CD14-positive monocyte (primary cell): ENCODE measurements around the gene ATM. TPM values are rescaled to one million over a fixed set of nuclear protein-coding genes. Genes with fewer than 3 reads are reported as not detected.

Source experiments
- DNase-seq, 3 donors: peaks; one replicate each; pipeline ENCODE4 v3.0.0-alpha.2; 2011 to 2022
- H2AFZ ChIP-seq: 2 replicates; pipeline ENCODE4 v1.6.0; 2012; ENCODE audit warnings: mild to moderate bottlenecking, low read depth, low read length, inconsistent platforms; ENCODE audit not compliant: insufficient read depth, poor library complexity, severe bottlenecking
- H3K27ac ChIP-seq, 2 donors: 1 replicate in 1 of 2; 2 replicates in 1 of 2; pipeline ENCODE4 v1.5.1; 2012 to 2013; ENCODE audit warnings: low read length in 2 of 2, control low read depth in 1 of 2, inconsistent platforms in 1 of 2, low read depth in 1 of 2, mild to moderate bottlenecking in 1 of 2
- H3K27me3 ChIP-seq, 2 donors: one replicate each; pipeline versions ENCODE4 v1.6.0 to v1.6.1; 2011 to 2013; ENCODE audit warnings: low read length in 2 of 2; ENCODE audit not compliant: control insufficient read depth in 2 of 2, insufficient read depth in 2 of 2
- H3K36me3 ChIP-seq, 2 donors: replicated peaks in 1 of 2; 1 replicate in 1 of 2; 2 replicates in 1 of 2; pipeline versions ENCODE4 v1.5.1 to v1.6.1; 2012 to 2013; ENCODE audit warnings: low read length in 2 of 2, control low read depth in 1 of 2, inconsistent platforms in 1 of 2, mild to moderate bottlenecking in 1 of 2; ENCODE audit not compliant: insufficient read depth in 2 of 2, control insufficient read depth in 1 of 2
- H3K4me1 ChIP-seq, 2 donors: 1 replicate in 1 of 2; 2 replicates in 1 of 2; pipeline versions ENCODE4 v1.5.1 to v1.6.1; 2012 to 2013; ENCODE audit warnings: low read length in 2 of 2, control low read depth in 1 of 2, inconsistent platforms in 1 of 2, mild to moderate bottlenecking in 1 of 2, moderate library complexity in 1 of 2; ENCODE audit not compliant: insufficient read depth in 2 of 2, control insufficient read depth in 1 of 2
- H3K4me2 ChIP-seq: replicated peaks from 2 replicates; pipeline ENCODE3; 2012; ENCODE audit warnings: low read length, moderate library complexity, mild to moderate bottlenecking; ENCODE audit not compliant: poor library complexity, severe bottlenecking; ENCODE audit errors: extremely low read depth
- H3K4me3 ChIP-seq, 3 experiments: fragments of 200-600 bp in 1 of 3; sonication (generic) in 1 of 3; replicated peaks in 1 of 3; 1 replicate in 2 of 3; 2 replicates in 1 of 3; pipeline ENCODE4 v1.5.1; 2011 to 2013; ENCODE audit warnings: low read length in 3 of 3, mild to moderate bottlenecking in 3 of 3, control low read depth in 2 of 3, low read depth in 2 of 3, inconsistent platforms in 1 of 3, moderate library complexity in 1 of 3
- H3K79me2 ChIP-seq: 2 replicates; pipeline ENCODE4 v1.6.0; 2012; ENCODE audit warnings: mild to moderate bottlenecking, control low read depth, inconsistent platforms, low read length, moderate library complexity; ENCODE audit not compliant: insufficient read depth
- H3K9ac ChIP-seq: 2 replicates; pipeline ENCODE4 v1.6.0; 2017; ENCODE audit warnings: low read length, mild to moderate bottlenecking; ENCODE audit not compliant: insufficient read depth, poor library complexity, severe bottlenecking
- H3K9me3 ChIP-seq, 2 donors: replicated peaks in 1 of 2; 1 replicate in 1 of 2; 2 replicates in 1 of 2; pipeline versions ENCODE4 v1.5.1 to v1.6.1; 2012 to 2013; ENCODE audit warnings: low read length in 2 of 2, control low read depth in 1 of 2; ENCODE audit not compliant: control insufficient read depth in 1 of 2, insufficient read depth in 1 of 2
- H4K20me1 ChIP-seq: 2 replicates; pipeline ENCODE4 v1.6.0; 2012; ENCODE audit warnings: mild to moderate bottlenecking, low read length, control low read depth, moderate library complexity; ENCODE audit not compliant: insufficient read depth
- H3K27ac Mint-ChIP-seq, 7 donors: one replicate each; pipeline ENCODE4 v1.8.0; 2020; ENCODE audit warnings: mild to moderate bottlenecking in 7 of 7, mixed read lengths in 7 of 7, moderate library complexity in 6 of 7, inconsistent platforms in 2 of 7
- H3K27me3 Mint-ChIP-seq, 3 donors: one replicate each; pipeline ENCODE4 v1.8.0; 2021 to 2022; ENCODE audit warnings: low read depth in 3 of 3, mild to moderate bottlenecking in 3 of 3, mixed read lengths in 3 of 3, moderate library complexity in 3 of 3, inconsistent platforms in 1 of 3
- H3K36me3 Mint-ChIP-seq, 2 donors: one replicate each; pipeline ENCODE4 v1.8.0; 2020; ENCODE audit warnings: mixed read lengths in 2 of 2, inconsistent platforms in 1 of 2, mild to moderate bottlenecking in 1 of 2
- H3K4me1 Mint-ChIP-seq: one replicate; pipeline ENCODE4 v1.8.0; 2020; ENCODE audit warnings: mild to moderate bottlenecking, mixed read lengths
- H3K4me3 Mint-ChIP-seq, 2 donors: one replicate each; pipeline ENCODE4 v1.8.0; 2020; ENCODE audit warnings: mild to moderate bottlenecking in 2 of 2, mixed read lengths in 2 of 2, moderate library complexity in 1 of 2
- H3K9me3 Mint-ChIP-seq, 7 donors: one replicate each; pipeline ENCODE4 v1.8.0; 2020 to 2022; ENCODE audit warnings: mixed read lengths in 7 of 7, mild to moderate bottlenecking in 6 of 7, moderate library complexity in 6 of 7, inconsistent platforms in 2 of 7
- WGBS: methylation state at CpG from one replicate; pipeline ENCODE4 v1.1.5; 2013; ENCODE audit warnings: missing lambda C conversion rate; ENCODE audit not compliant: insufficient coverage; 5-methylcytosine and 5-hydroxymethylcytosine counted together
- intact Hi-C, 2 donors: fragments of 100-400 bp; cut with micrococcal nuclease; formaldehyde crosslinking; loops; one replicate each; pipeline versions ENCODE4 v1.15.0 to v1.15.1; 2023
- polyA plus RNA-seq, 3 donors: library from polyadenylated mRNA; depleted of rRNA in 1 of 3; unstranded in 2 of 3; stranded (reverse) in 1 of 3; fragments of 300-500 nt in 2 of 3; fragments of >200 nt in 1 of 3; fragmentation: Illumina TruSeq in 2 of 3; gene quantifications; 1 replicate in 2 of 3; 2 replicates in 1 of 3; pipeline ENCODE4 v1.2.3, GENCODE V29; 2012 to 2021
- TF ChIP-seq, protein P1 (sequence below): fragments of 200-600 bp; IDR thresholded peaks from one replicate; pipeline ENCODE4 v1.8.0; 2022; ENCODE audit warnings: antibody characterized with exemption, mild to moderate bottlenecking

ATM gene
- polyA plus RNA-seq, 3 donors, result 13.2 to 56.7 (median 21.4) TPM

DNA sequence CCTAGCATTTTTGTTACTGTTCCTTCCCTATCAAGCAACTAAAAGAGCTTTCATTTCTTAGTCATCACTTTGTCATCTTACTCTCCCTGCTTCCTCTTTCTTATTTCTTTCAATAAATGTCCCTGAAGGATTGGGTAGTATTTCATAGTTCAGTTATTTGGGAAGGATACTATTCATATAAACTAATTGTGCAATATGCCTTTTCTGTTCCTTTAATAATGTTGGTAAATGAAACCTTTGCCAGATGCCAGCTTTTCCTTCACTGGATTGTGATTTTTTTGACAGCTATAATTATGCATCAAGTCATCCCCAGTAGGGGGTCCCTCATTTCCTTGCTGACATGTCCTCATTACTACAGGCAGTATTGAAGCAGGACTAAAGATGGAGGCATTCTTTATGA is 101.7 kb downstream of the ATM start:
- intact Hi-C loops, result no loop called here
- H3K79me2 ChIP-seq, result no peaks in the 10 kb centered on the region
- no peaks in the 10 kb centered on the region for H3K9me3 ChIP-seq
- Mint-ChIP-seq H3K27me3 (no peaks in the 10 kb centered on the region), H3K27ac (peak overlapping the region in 3 of 7 donors; percentile 6 to 48 (median 41)), H3K9me3 (no peaks in the 10 kb centered on the region), H3K36me3 (peaks cover 68 to 84% of the 10 kb centered on the region in 2 donors), H3K4me1 (peaks cover 5% of the 10 kb centered on the region), H3K4me3 (no peak overlapping the region)
- no peak overlapping the region for H3K4me2 ChIP-seq
- peaks cover 86 to 96% of the 10 kb centered on the region in 2 donors for H3K36me3 ChIP-seq
- TF ChIP-seq, protein P1, sequence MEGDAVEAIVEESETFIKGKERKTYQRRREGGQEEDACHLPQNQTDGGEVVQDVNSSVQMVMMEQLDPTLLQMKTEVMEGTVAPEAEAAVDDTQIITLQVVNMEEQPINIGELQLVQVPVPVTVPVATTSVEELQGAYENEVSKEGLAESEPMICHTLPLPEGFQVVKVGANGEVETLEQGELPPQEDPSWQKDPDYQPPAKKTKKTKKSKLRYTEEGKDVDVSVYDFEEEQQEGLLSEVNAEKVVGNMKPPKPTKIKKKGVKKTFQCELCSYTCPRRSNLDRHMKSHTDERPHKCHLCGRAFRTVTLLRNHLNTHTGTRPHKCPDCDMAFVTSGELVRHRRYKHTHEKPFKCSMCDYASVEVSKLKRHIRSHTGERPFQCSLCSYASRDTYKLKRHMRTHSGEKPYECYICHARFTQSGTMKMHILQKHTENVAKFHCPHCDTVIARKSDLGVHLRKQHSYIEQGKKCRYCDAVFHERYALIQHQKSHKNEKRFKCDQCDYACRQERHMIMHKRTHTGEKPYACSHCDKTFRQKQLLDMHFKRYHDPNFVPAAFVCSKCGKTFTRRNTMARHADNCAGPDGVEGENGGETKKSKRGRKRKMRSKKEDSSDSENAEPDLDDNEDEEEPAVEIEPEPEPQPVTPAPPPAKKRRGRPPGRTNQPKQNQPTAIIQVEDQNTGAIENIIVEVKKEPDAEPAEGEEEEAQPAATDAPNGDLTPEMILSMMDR, result no peak
- no peak overlapping the region for H3K4me3 ChIP-seq
- H4K20me1 ChIP-seq, result no peaks in the 10 kb centered on the region
- DNase-seq, result peak in 2 of 3 donors; percentile 9 to 14
- no peaks in the 10 kb centered on the region for H3K4me1 ChIP-seq
- H3K9ac ChIP-seq, result no peak overlapping the region
- H3K27ac ChIP-seq, result peak overlapping the region in 1 of 2 donors; percentile 14
- H2AFZ ChIP-seq, result no peak overlapping the region
- H3K27me3 ChIP-seq, result no peaks in the 10 kb centered on the region

DNA sequence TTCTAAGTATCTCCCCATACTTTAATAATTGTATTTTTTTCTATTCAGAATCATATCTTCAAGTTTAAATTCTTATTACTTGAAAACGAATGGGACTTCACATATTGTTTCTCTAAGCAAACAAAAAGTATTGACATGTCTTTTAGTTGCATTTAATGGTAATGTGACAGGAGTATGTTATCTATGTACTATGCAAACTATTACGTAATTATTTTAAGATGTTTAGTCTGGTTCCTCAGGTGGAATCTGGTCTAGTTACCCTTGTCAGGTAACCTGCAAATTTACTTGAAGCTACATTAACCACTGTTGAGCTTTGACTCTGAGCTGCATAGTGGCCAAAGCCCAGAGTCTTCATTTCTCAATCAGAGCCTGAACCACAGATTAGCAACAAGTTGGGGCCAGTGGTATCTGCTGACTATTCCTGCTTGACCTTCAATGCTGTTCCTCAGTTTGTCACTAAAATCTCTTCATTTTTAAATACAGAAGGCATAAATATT is 110.6 kb downstream of the ATM start:
- no peak overlapping the region for H2AFZ ChIP-seq
- no peaks in the 10 kb centered on the region for H3K79me2 ChIP-seq
- H3K27me3 Mint-ChIP-seq, result no peaks in the 10 kb centered on the region
- H3K27ac Mint-ChIP-seq, result no peak overlapping the region
- H3K9me3 Mint-ChIP-seq, result no peaks in the 10 kb centered on the region
- intact Hi-C loops, result no loop called here
- H3K4me1 Mint-ChIP-seq, result no peaks in the 10 kb centered on the region
- H3K4me1 ChIP-seq, result no peaks in the 10 kb centered on the region
- H3K9ac ChIP-seq, result no peak overlapping the region
- TF ChIP-seq, protein P1, result no peak
- no peak overlapping the region for H3K27ac ChIP-seq
- WGBS, result no CpG with 5 or more reads among the region's 2 CpGs
- H4K20me1 ChIP-seq, result no peaks in the 10 kb centered on the region
- no peak for DNase-seq
- peaks cover 80 to 95% of the 10 kb centered on the region in 2 donors for H3K36me3 Mint-ChIP-seq
- H3K4me3 ChIP-seq, result no peak overlapping the region
- H3K9me3 ChIP-seq, result no peaks in the 10 kb centered on the region
- no peak overlapping the region for H3K4me2 ChIP-seq
- H3K36me3 ChIP-seq, result peaks cover 92 to 100% of the 10 kb centered on the region in 2 donors
- H3K27me3 ChIP-seq, result no peaks in the 10 kb centered on the region
- H3K4me3 Mint-ChIP-seq, result no peak overlapping the region
